HepG2 (cell line): Measurements from ENCODE around the gene FAM110A. TPM values are rescaled to one million over a fixed set of nuclear protein-coding genes. Genes with fewer than 3 reads are reported as not detected.

Experiments used
- ATAC-seq: fragments of 200-7000 bp; cut with Tn5 transposase; 3 replicates; pipeline ENCODE4 v1.9.1; 2020; ENCODE audit warnings: mild to moderate bottlenecking, moderate library complexity
- BruUV-seq: library from RNA; stranded (reverse); fragments of 400-500 nt; replicated peaks from 2 replicates; lab custom pipeline; 2021; lab: Mats Ljungman, UMichigan
- CTCF ChIA-PET: fragments of 300-600 bp; formaldehyde crosslinking; extraction: SDS; loops from one replicate; lab custom pipeline; 2021; ENCODE audit warnings: low total read pairs, inconsistent platforms, low intra/inter-chr PET ratio; lab: Yijun Ruan, JAX
- POLR2A ChIA-PET: fragments of 350-600 bp; sonication (Branson Sonifier 250); formaldehyde crosslinking; loops from one replicate; lab custom pipeline; 2020; ENCODE audit warnings: antibody characterized with exemption, inconsistent platforms; lab: Yijun Ruan, JAX
- DNase-seq: peaks from one replicate; pipeline ENCODE4 v3.0.0-alpha.2; 2015; ENCODE audit warnings: low spot score
- FAIRE-seq: peaks from 3 replicates; lab custom pipeline; 2011; peaks lifted over from hg19 to GRCh38; lab: Jason Lieb, UNC
- H2AFZ ChIP-seq: one replicate; pipeline ENCODE4 v1.6.1; 2011; ENCODE audit warnings: low read length, inconsistent platforms
- H3K27ac ChIP-seq: fragments of 300-600 bp; 3 replicates; pipeline ENCODE4 v1.8.0; 2011; ENCODE audit warnings: mixed run types, mild to moderate bottlenecking, mixed read lengths, low read length, inconsistent platforms; ENCODE audit not compliant: insufficient read depth; ENCODE audit errors: extremely low read length
- H3K27me3 ChIP-seq, 2 experiments: fragments of 200-600 bp in 1 of 2; 2 replicates in 1 of 2; 3 replicates in 1 of 2; pipeline versions ENCODE4 v1.6.0 to v1.8.0; 2011; ENCODE audit warnings: low read length in 2 of 2, mild to moderate bottlenecking in 2 of 2, moderate library complexity in 2 of 2, inconsistent platforms in 1 of 2; ENCODE audit not compliant: insufficient read depth in 2 of 2, control insufficient read depth in 1 of 2
- H3K36me3 ChIP-seq, 2 experiments: fragments of 200-600 bp in 1 of 2; replicated peaks in 1 of 2; 2 replicates in 1 of 2; 3 replicates in 1 of 2; pipeline versions ENCODE4 v1.5.1 to v1.8.0; 2011; ENCODE audit warnings: low read length in 2 of 2, inconsistent platforms in 1 of 2; ENCODE audit not compliant: insufficient read depth in 2 of 2, control insufficient read depth in 1 of 2
- H3K4me1 ChIP-seq: 2 replicates; pipeline ENCODE4 v1.5.1; 2012; ENCODE audit warnings: low read length, inconsistent platforms; ENCODE audit not compliant: insufficient read depth
- H3K4me2 ChIP-seq: 2 replicates; pipeline ENCODE4 v1.6.0; 2011; ENCODE audit warnings: low read depth, low read length, inconsistent platforms
- H3K4me3 ChIP-seq, 3 experiments: fragments of 200-600 bp in 1 of 3; sonication (generic), shearing (Covaris generic) in 1 of 3; replicated peaks in 1 of 3; 2 replicates each; pipeline ENCODE4 v1.5.1; 2011 to 2016; ENCODE audit warnings: low read length in 3 of 3, inconsistent platforms in 2 of 3, low read depth in 2 of 3, mild to moderate bottlenecking in 2 of 3, control low read depth in 1 of 3, mixed read lengths in 1 of 3; ENCODE audit not compliant: insufficient read depth in 1 of 3
- H3K79me2 ChIP-seq: one replicate; pipeline ENCODE4 v1.6.1; 2011; ENCODE audit warnings: low read length, inconsistent platforms; ENCODE audit not compliant: insufficient read depth
- H3K9ac ChIP-seq: 2 replicates; pipeline ENCODE4 v1.6.0; 2011; ENCODE audit warnings: mild to moderate bottlenecking, low read depth, low read length, inconsistent platforms; ENCODE audit not compliant: insufficient read depth
- H3K9me3 ChIP-seq: 2 replicates; pipeline ENCODE4 v1.5.1; 2012; ENCODE audit warnings: mild to moderate bottlenecking, low read length
- H4K20me1 ChIP-seq: 2 replicates; pipeline ENCODE4 v1.6.0; 2011; ENCODE audit warnings: inconsistent platforms, mild to moderate bottlenecking, low read length, moderate library complexity; ENCODE audit not compliant: insufficient read depth
- ARID2 ChIP-seq: sonication (generic); formaldehyde crosslinking; IDR thresholded peaks from 2 replicates; pipeline ENCODE4 v1.8.1; 2022; ENCODE audit warnings: mild to moderate bottlenecking, missing genetic modification reagents, borderline replicate concordance
- ELF4 ChIP-seq: sonication (generic); formaldehyde crosslinking; IDR thresholded peaks from 2 replicates; pipeline ENCODE4 v1.5.0; 2020; ENCODE audit warnings: missing genetic modification reagents, mild to moderate bottlenecking, moderate library complexity, borderline replicate concordance
- ELK4 ChIP-seq: sonication (generic); formaldehyde crosslinking; IDR thresholded peaks from 2 replicates; pipeline ENCODE4 v1.9.0; 2021; ENCODE audit warnings: missing genetic modification reagents, borderline replicate concordance
- FLYWCH1 ChIP-seq: sonication (generic); formaldehyde crosslinking; IDR thresholded peaks from 2 replicates; pipeline ENCODE4 v1.8.1; 2023; ENCODE audit warnings: mild to moderate bottlenecking, missing genetic modification reagents
- HOXA9 ChIP-seq: sonication (generic); formaldehyde crosslinking; IDR thresholded peaks from 2 replicates; pipeline ENCODE4 v1.8.1; 2022; ENCODE audit warnings: missing genetic modification reagents, mild to moderate bottlenecking, moderate library complexity, borderline replicate concordance
- IKZF1 ChIP-seq: fragments of 450-650 bp; IDR thresholded peaks from 2 replicates; pipeline ENCODE4 v1.7.1; 2016
- RAD51 ChIP-seq: fragments of 450-650 bp; IDR thresholded peaks from 2 replicates; pipeline ENCODE4 v1.6.1; 2016; ENCODE audit warnings: borderline replicate concordance
- TARDBP ChIP-seq: sonication (generic); formaldehyde crosslinking; IDR thresholded peaks from 2 replicates; pipeline ENCODE4 v1.8.0; 2022; ENCODE audit warnings: mild to moderate bottlenecking, missing genetic modification reagents
- ZNF260 ChIP-seq: sonication (generic); formaldehyde crosslinking; IDR thresholded peaks from 2 replicates; pipeline ENCODE4 v1.4.0; 2020; ENCODE audit warnings: missing genetic modification reagents, low read depth, mild to moderate bottlenecking, borderline replicate concordance
- ZNF276 ChIP-seq: sonication (generic); formaldehyde crosslinking; IDR thresholded peaks from 2 replicates; pipeline ENCODE4 v1.4.0; 2020; ENCODE audit warnings: mild to moderate bottlenecking, low read depth, missing genetic modification reagents
- ZNF567 ChIP-seq: sonication (generic); formaldehyde crosslinking; IDR thresholded peaks from 2 replicates; pipeline ENCODE4 v1.8.1; 2023; ENCODE audit warnings: mild to moderate bottlenecking, missing genetic modification reagents, borderline replicate concordance
- WGBS: methylation state at CpG from one replicate; pipeline ENCODE4 v1.1.6; 2017; ENCODE audit warnings: low lambda C conversion rate; 5-methylcytosine and 5-hydroxymethylcytosine counted together
- in situ Hi-C: cut with HindIII; loops from 2 replicates; pipeline ENCODE4 v1.10.0; 2017; ENCODE audit warnings: low pct_unique_long_range_greater_than_20kb; ENCODE audit not compliant: extremely low pct_ligation_motif_present
- intact Hi-C: fragments of 100-400 bp; cut with micrococcal nuclease; formaldehyde crosslinking; loops from one replicate; pipeline ENCODE4 v1.10.0; 2022; ENCODE audit not compliant: unreplicated experiment
- polyA plus RNA-seq, 8 experiments: library from polyadenylated mRNA; depleted of rRNA in 3 of 8; stranded (reverse) in 7 of 8; unstranded in 1 of 8; fragments of >200 nt; fragmentation: Illumina TruSeq in 4 of 8; extraction: Trizol in 4 of 8; gene quantifications; 2 replicates each; pipeline versions ENCODE4 v1.2.1 to v1.2.3, GENCODE V29; 2011 to 2016; ENCODE audit warnings: low read depth in 4 of 8, missing spikeins in 1 of 8, mixed read lengths in 1 of 8; ENCODE audit not compliant: insufficient read depth in 1 of 8
- total RNA-seq, 5 experiments: library from RNA; depleted of rRNA; stranded (reverse); fragments of >200 nt; fragmentation: Illumina TruSeq; extraction: Trizol; gene quantifications; 2 replicates each; pipeline ENCODE4 v1.2.3, GENCODE V29; 2016; ENCODE audit warnings: low read depth in 1 of 5
- TF ChIP-seq, protein P1 (sequence below): sonication (generic); formaldehyde crosslinking; IDR thresholded peaks from 2 replicates; pipeline ENCODE4 v1.8.0; 2022; ENCODE audit warnings: missing genetic modification reagents, mild to moderate bottlenecking, moderate library complexity, borderline replicate concordance

The FAM110A gene
- total and polyA plus RNA-seq, 2 of the 13 experiments (the other 11 are each of a cell fraction or from before 2014, with no cell fraction given) = 1.9 TPM

DNA sequence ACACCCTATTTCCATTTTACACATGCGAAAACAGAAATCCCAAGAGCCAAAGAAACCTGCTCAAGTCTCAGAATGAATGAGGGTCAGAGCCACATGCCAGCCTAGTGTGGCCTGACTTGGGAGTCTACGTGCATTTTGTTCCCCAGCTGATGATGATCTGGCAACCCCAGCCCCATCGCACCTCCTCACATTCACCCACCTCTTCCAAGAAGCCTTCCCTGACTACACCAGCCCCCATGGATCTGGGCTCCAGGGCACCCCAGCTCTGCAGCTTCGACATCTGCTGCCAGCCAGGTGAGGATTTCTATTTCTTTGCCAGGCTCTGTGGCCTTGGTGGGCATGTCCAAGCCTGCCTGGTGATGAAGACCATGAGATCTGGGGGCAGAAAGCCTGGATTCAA, 41.6 kb downstream of the FAM110A start (continued):
- TF ChIP-seq, protein P1, sequence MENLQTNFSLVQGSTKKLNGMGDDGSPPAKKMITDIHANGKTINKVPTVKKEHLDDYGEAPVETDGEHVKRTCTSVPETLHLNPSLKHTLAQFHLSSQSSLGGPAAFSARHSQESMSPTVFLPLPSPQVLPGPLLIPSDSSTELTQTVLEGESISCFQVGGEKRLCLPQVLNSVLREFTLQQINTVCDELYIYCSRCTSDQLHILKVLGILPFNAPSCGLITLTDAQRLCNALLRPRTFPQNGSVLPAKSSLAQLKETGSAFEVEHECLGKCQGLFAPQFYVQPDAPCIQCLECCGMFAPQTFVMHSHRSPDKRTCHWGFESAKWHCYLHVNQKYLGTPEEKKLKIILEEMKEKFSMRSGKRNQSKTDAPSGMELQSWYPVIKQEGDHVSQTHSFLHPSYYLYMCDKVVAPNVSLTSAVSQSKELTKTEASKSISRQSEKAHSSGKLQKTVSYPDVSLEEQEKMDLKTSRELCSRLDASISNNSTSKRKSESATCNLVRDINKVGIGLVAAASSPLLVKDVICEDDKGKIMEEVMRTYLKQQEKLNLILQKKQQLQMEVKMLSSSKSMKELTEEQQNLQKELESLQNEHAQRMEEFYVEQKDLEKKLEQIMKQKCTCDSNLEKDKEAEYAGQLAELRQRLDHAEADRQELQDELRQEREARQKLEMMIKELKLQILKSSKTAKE = no peak
- TF ChIP-seq TARDBP (CRISPR knock-in tag) (no peak), ZNF276 (no peak), ARID2 (CRISPR knock-in tag) (no peak)

GRCh38 chr20:877814-878213, 44.3 kb downstream of the FAM110A start:
- Histone ChIP-seq H3K79me2 (no peaks in the 10 kb centered on the region), H3K36me3 (no peaks in the 10 kb centered on the region), H3K27ac (no peak overlapping the region), H3K27me3 (no peaks in the 10 kb centered on the region), H3K4me2 (no peak overlapping the region)
- DNase-seq = no peak
- 0% methylated on average over 3 of the region's 7 CpGs for WGBS
- CTCF ChIA-PET = no interaction called here
- intact Hi-C loops (loop anchor here (5.0 kb wide), 1 partner anchor 201 kb away; the partner anchor contains the start of gene SCRT2), in situ Hi-C loops (no loop called here)
- no peak for ATAC-seq
- TF ChIP-seq IKZF1 (no peak), FLYWCH1 (CRISPR knock-in tag) (no peak), HOXA9 (CRISPR knock-in tag) (no peak), ELK4 (CRISPR knock-in tag) (no peak), RAD51 (no peak), ZNF567 (no peak), ELF4 (no peak), ZNF260 (CRISPR knock-in tag) (no peak)
- TF ChIP-seq, all 625 proteins: peak for 0
- H3K4me3 ChIP-seq = no peak overlapping the region
- no peak overlapping the region for H2AFZ ChIP-seq
- POLR2A ChIA-PET = no interaction called here
- H3K4me1 ChIP-seq = no peaks in the 10 kb centered on the region
- no peaks in the 10 kb centered on the region for H3K9me3 ChIP-seq
- H3K9ac ChIP-seq = no peak overlapping the region
- no TSS peak for BruUV-seq
- FAIRE-seq = no peak
- H4K20me1 ChIP-seq = no peaks in the 10 kb centered on the region; the same call in 1 of the 2 replicates
